Progenitor cell of endocrine pancreas (in vitro differentiated cells): ENCODE data around the gene DOK7. TPM values are rescaled to one million over a fixed set of nuclear protein-coding genes. Genes with fewer than 3 reads are reported as not detected.

Experiments used
- DNase-seq: peaks from one replicate; pipeline ENCODE4 v3.0.0; 2021; ENCODE audit warnings: low spot score; ENCODE audit not compliant: unreplicated experiment
- H3K27ac Mint-ChIP-seq: 2 replicates; pipeline ENCODE4 v1.8.0; 2021; ENCODE audit warnings: mild to moderate bottlenecking, moderate library complexity, mixed read lengths
- H3K27me3 Mint-ChIP-seq: 2 replicates; pipeline ENCODE4 v1.8.0; 2021; ENCODE audit warnings: mixed read lengths
- H3K36me3 Mint-ChIP-seq: 2 replicates; pipeline ENCODE4 v1.8.0; 2022; ENCODE audit warnings: mixed read lengths; ENCODE audit not compliant: insufficient read depth
- H3K4me1 Mint-ChIP-seq: 2 replicates; pipeline ENCODE4 v1.8.0; 2021; ENCODE audit warnings: low read depth, mixed read lengths
- H3K4me3 Mint-ChIP-seq: 2 replicates; pipeline ENCODE4 v1.8.0; 2021; ENCODE audit warnings: low read depth, mild to moderate bottlenecking, moderate library complexity, mixed read lengths
- H3K9me3 Mint-ChIP-seq: 2 replicates; pipeline ENCODE4 v1.8.0; 2021; ENCODE audit warnings: low read depth, mixed read lengths
- CTCF ChIP-seq: fragments of 200-600 bp; sonication (generic); IDR thresholded peaks from one replicate; pipeline ENCODE4 v1.5.0; 2021; ENCODE audit warnings: antibody characterized with exemption, mild to moderate bottlenecking; ENCODE audit not compliant: unreplicated experiment
- total RNA-seq: library from RNA; stranded (reverse); gene quantifications from 2 replicates; pipeline ENCODE4 v1.2.1, GENCODE V29; 2021

The DOK7 gene
- total RNA-seq, 1 donor from 2014 or later, result not detected

DNA sequence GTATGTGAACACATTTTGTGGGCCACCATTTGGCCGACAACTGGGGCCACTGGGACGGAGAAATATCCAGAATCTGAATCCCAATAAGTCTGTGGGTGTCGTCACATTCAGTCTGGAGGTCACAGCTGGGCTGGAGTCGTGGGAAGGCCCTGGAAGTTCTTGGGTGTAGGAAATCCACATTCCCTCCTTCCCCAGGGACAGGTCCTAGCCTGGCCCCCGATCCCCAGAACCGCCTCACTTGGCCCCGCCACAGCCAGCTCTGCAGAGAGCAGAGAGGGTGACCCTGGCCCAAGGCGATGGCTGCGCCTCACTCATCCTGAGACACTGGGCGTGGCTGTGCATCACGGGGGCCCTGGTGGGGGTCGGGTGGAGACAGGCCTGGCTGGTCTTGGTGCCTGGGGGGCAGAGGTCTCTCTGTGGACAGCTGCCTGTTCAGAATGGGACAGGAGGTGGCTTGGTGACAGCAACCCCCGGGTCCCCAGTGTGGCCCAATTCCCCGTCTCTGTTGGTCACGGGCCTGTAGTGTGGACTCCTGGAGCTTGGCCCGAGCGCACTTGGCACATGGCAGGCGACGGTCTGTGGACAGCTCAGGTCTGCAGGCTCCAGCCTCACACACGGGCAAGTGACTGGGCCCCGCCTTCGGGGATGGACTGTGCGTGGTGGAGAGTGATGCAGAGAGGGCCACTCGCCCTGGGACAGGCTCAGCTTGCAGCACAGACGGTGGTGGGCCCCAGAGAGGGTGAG lies 16.4 kb downstream of the DOK7 start:
- DNase-seq, result no peak
- Mint-ChIP-seq H3K27ac (no peak overlapping the region), H3K27me3 (peaks cover 31% of the 10 kb centered on the region), H3K4me1 (peaks cover 2% of the 10 kb centered on the region), H3K4me3 (no peak overlapping the region), H3K9me3 (no peaks in the 10 kb centered on the region), H3K36me3 (no peaks in the 10 kb centered on the region)
- TF ChIP-seq CTCF, result no peak

- H3K4me1 Mint-ChIP-seq, result peaks cover 2% of the 10 kb centered on the region
- H3K9me3 Mint-ChIP-seq, result no peaks in the 10 kb centered on the region
- H3K27me3 Mint-ChIP-seq, result peaks cover 27% of the 10 kb centered on the region
- H3K36me3 Mint-ChIP-seq, result no peaks in the 10 kb centered on the region
- DNase-seq, result peak; percentile 92
- TF ChIP-seq CTCF, result peak; percentile 100
- H3K4me3 Mint-ChIP-seq, result no peak overlapping the region
- H3K27ac Mint-ChIP-seq, result no peak overlapping the region
Observed at GRCh38 chr4:3480528-3481112, 17.5 kb downstream of the DOK7 start.

DNA sequence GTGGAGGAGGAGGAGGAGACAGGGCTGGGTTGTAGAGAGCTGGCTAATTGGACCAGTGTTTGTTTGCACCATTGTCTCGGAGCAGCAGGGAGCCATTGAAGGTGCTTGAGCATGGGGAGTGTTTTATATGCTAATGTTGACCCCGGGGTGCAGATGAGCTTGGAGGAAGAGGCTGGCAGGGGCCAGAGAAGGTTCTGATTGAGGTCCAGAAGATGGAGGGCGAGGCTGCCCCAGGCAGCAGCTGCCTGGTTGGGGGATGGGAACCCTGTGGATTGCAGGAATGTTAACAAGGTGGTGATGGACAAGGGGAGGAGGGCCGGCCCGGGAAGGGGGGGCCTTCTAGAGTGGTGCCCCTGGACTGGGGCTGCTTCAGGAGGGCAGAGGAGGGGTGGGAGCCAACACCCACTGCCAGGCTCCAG lies 18.0 kb downstream of the DOK7 start:
- Mint-ChIP-seq H3K27me3 (peaks cover 27% of the 10 kb centered on the region), H3K36me3 (no peaks in the 10 kb centered on the region), H3K27ac (no peak overlapping the region), H3K4me3 (no peak overlapping the region), H3K9me3 (no peaks in the 10 kb centered on the region), H3K4me1 (peaks cover 2% of the 10 kb centered on the region)
- no peak for TF ChIP-seq CTCF
- DNase-seq, result no peak

DNA sequence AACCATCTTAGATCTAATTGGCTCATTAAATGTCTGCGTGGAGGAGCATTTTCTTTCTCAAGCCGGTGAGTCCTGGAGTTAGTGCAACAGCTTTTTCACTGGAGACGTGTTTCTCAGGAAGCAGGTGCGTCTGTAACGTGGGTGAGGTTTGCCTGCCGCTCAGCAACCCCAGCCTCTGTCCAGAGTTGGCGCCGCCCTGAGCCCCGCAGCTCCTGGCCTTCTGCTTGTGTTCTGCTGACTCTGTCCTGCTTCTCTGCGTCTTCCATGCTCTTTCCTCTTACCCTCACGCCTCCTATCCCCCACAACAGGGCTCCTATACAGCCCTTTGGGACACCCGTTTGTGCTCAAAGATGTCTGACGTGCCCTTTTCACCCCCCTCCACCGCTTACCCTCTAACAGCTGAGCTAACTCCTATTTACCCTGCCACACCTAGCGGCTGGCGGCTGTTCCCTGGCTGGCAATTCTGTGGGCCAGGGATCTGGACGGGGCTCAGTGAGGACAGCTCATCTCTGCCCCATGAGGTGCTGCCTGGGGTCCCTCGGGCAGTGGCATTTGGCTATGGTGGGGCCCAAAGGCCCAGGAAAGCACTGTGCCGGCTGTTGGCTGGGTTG lies 18.8 kb downstream of the DOK7 start:
- DNase-seq, result no peak

More for the DNA sequence above, 18.8 kb downstream of the DOK7 start:
- no peak for TF ChIP-seq CTCF
- Mint-ChIP-seq H3K9me3 (no peaks in the 10 kb centered on the region), H3K4me3 (no peak overlapping the region), H3K27ac (no peak overlapping the region), H3K4me1 (peaks cover 2% of the 10 kb centered on the region), H3K27me3 (peaks cover 26% of the 10 kb centered on the region), H3K36me3 (no peaks in the 10 kb centered on the region)
